ENCODE measurements around the gene RBM17.
"Not testable (repeated sequence)": the region's sequence is repeated elsewhere in the genome, so short reads cannot be mapped to it uniquely, and the experiment has no call there.

Gene RBM17

DNA sequence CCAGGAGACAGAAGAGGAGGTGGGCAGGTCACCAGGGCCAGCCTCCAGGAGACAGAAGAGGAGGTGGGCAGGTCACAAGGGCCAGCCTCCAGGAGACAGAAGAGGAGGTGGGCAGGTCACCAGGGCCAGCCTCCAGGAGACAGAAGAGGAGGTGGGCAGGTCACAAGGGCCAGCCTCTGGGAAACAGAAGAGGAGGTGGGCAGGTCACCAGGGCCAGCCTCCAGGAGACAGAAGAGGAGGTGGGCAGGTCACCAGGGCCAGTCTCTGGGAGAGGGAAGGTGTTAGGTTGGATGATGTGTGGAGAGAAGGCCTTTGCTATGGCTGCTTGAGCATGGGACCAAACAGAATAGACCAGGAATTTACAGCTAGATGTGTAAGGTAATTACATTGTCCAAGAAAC is 38.6 kb downstream of the RBM17 start:
- not testable (repeated sequence) for H3K36me3 Mint-ChIP-seq, H3K4me3 Mint-ChIP-seq, H3K27ac Mint-ChIP-seq, ATAC-seq, H3K9me3 Mint-ChIP-seq
- Mint-ChIP-seq H3K27me3 (peaks cover 55% of the 10 kb centered on the region), H3K4me1 (peaks cover 27% of the 10 kb centered on the region)

DNA sequence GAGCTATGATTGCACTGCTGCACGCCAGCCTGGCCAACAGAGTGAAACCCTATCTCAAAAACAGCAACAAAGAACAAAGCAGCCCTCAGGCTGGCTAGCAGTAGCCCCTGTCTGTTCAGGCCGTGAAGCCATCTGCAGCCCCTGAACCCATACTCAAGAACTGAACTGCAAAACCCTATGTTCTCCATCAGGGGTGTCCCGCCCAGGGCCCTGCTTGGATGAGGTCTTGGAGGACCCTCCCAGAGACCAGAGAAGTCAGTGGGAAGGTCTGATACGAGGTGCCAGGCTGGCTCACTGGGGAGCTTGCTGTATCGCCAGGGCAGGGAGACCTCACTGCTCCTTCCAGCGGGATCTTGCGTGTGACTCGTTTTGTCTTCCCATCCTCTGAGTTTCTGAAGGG is 39.3 kb downstream of the RBM17 start:
- peaks cover 55% of the 10 kb centered on the region for H3K27me3 Mint-ChIP-seq
- no peaks in the 10 kb centered on the region for H3K9me3 Mint-ChIP-seq
- H3K4me3 Mint-ChIP-seq: no peak overlapping the region
- no peak for ATAC-seq
- H3K27ac Mint-ChIP-seq: no peak overlapping the region
- no peaks in the 10 kb centered on the region for H3K36me3 Mint-ChIP-seq
- peaks cover 27% of the 10 kb centered on the region for H3K4me1 Mint-ChIP-seq

DNA sequence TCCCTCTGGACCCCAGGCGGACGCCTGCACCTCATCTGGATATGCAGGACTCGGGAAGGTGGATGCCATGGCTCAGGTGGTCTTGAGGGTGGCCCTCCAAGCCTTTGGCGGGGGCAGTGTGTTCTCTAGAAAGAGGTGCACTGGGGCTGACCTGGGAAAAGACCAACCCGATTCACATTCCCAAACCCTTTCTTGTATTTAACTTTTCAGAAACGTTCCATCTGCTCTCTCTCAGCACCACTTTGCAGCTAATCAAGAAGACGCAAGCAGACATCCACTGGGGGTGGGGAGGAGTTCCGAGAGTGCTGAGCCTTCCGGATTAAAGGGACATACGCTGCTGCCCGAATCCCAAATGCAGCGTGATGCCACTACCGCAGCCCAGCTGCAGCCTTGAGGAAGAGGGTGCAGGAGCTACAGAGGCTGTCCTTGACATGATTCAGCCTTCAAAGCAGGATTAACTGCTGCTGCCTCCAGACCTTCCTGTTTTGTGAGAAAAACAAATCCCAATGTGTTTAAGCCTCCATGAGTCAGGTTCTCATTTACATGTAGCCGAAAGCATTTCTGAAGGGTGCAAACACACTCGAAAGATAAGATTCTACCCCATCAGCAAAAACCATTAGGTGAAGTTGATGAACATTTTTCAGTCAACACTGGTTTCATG is 39.9 kb downstream of the RBM17 start:
- no peaks in the 10 kb centered on the region for H3K9me3 Mint-ChIP-seq
- H3K27ac Mint-ChIP-seq: no peak overlapping the region
- H3K27me3 Mint-ChIP-seq: peaks cover 55% of the 10 kb centered on the region
- no peak overlapping the region for H3K4me3 Mint-ChIP-seq
- no peak for ATAC-seq
- no peaks in the 10 kb centered on the region for H3K36me3 Mint-ChIP-seq
- H3K4me1 Mint-ChIP-seq: peaks cover 22% of the 10 kb centered on the region

DNA sequence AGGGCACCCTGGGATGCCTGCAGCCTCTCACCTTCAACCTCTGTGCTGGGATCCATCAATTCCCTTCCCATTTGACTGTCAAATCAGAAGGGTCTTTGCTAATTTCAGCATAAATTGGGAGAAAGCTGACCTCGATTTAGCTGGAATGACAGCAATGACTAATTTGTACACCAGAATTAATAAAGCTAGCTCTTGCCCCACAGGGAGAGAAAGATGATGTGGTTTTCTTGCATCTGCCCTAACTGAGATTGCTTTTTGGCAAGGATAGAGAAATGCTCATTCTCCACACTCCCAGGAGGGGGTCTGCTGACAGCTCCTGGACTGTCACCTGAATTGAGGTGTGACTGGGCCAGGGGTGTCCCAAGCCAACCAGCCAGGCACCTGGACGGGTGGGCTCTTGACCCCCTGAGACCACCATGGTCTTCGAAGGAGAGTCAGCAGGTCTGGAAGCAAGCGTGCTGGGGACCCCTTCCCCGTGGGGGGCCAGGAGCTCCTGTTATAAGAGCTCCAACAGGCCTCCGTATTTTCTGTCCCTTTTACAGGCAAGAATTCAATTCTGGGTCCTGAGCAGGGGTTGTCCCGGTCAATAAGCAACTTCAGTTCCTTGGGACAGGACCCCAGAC is 42.1 kb downstream of the RBM17 start:
- H3K36me3 Mint-ChIP-seq: no peaks in the 10 kb centered on the region
- H3K9me3 Mint-ChIP-seq: no peaks in the 10 kb centered on the region
- no peak overlapping the region for H3K4me3 Mint-ChIP-seq
- no peak overlapping the region for H3K27ac Mint-ChIP-seq
- peaks cover 57% of the 10 kb centered on the region for H3K27me3 Mint-ChIP-seq
- no peak for ATAC-seq
- peaks cover 35% of the 10 kb centered on the region for H3K4me1 Mint-ChIP-seq

DNA sequence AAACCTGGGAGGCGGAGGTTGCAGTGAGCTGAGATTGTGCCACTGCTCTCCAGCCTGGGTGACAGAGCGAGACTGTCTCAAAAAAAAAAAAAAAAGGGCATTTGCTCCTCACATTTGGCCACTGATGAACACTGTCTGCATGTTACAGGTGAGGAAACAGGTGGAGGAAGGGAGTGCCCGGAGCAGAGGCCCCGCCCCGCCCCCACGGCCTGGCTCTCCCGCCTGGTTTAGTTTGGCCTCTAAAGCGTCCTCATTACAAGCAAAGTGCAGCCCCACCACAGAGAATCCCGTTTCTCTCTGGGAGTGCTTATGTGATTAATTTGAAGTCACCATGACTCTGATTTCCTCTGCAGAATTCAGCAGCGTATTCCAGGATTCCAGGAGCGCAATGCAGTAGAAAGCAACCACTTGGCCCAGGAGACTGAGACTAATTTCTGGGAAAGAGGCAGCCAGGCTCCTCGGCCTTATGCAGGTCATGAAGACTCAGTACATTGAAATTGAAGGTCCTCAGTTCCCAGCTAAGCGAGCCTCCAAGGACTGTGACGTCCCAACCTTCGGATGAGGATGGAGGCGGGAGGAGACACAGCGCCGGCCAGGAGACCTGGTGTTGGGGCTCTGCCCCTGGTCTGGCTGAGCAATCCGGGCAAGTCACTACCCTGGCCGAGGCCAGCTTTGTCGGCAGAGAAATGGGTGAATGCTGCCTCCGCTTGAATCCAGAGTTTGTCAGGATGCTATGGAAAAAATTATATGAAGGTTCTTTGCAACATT is 44.7 kb downstream of the RBM17 start:
- Mint-ChIP-seq H3K4me1 (peaks cover 40% of the 10 kb centered on the region), H3K27me3 (peaks cover 39% of the 10 kb centered on the region), H3K4me3 (no peak overlapping the region)

DNA sequence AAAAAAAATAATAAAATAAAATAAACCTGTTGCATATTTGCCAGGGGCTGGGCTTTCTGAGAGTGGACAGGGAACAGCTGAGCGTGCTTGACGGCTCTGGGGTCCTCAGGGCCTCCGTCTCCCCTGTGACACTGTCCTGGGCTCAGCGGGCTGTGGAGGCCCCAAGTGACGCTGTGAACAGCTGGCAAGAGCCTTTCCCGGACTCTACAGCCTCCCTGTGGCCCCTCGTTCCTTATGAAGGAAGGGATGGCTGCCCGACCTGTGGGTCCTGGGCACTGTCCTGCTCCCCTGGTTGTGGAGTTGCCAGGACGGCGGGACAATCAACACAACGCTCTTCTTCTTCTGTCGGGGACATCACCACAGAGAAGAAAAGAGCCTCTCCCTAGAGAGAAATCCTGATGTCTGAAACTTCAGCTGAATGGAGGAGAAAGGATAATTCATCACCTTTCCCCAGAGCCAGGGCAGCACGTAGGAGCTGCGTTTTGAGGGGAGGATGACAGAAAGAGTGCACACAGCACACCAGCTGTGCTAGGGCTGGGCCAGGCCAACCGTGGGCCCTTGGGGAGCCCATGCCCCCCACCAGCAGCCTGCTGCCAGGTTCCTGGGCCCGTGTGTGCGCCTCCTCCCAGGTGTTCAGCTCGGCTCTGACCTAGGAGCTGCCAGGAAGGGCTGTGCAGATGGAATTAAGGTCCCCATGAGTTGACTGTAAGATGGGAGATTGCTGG is 45.4 kb downstream of the RBM17 start:
- no peak overlapping the region for H3K27ac Mint-ChIP-seq

More for the DNA sequence above, 44.7 kb downstream of the RBM17 start:
- H3K36me3 Mint-ChIP-seq: no peaks in the 10 kb centered on the region
- no peak for ATAC-seq
- H3K9me3 Mint-ChIP-seq: no peaks in the 10 kb centered on the region
- no peak overlapping the region for H3K27ac Mint-ChIP-seq

DNA sequence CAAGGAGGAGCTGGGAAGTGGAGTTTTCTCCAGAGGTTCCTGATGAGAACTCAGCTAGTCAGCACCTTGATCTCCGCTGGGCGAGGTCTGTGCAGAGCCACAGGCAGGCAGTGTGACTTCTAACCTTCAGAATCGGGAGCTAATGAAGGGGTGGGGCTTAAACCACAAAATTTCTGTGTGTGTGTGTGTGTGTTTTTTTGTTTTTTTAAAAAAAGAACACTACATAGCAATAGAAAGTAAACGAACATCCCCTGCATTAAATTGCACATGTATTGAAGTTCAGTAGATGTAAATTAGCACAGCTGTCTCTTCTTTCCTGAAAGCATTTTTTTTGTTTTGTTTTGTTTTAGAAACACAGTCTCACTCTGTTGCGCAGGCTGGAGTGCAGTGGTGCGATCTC is 46.2 kb downstream of the RBM17 start:
- Mint-ChIP-seq H3K4me3 (no peak overlapping the region), H3K27me3 (peaks cover 39% of the 10 kb centered on the region), H3K27ac (no peak overlapping the region), H3K9me3 (no peaks in the 10 kb centered on the region), H3K4me1 (peaks cover 40% of the 10 kb centered on the region), H3K36me3 (no peaks in the 10 kb centered on the region)
- ATAC-seq: peak; percentile 49

More for the DNA sequence above, 45.4 kb downstream of the RBM17 start:
- Mint-ChIP-seq H3K27me3 (peaks cover 39% of the 10 kb centered on the region), H3K9me3 (no peaks in the 10 kb centered on the region), H3K4me3 (no peak overlapping the region), H3K4me1 (peaks cover 40% of the 10 kb centered on the region), H3K36me3 (no peaks in the 10 kb centered on the region)
- ATAC-seq: no peak

DNA sequence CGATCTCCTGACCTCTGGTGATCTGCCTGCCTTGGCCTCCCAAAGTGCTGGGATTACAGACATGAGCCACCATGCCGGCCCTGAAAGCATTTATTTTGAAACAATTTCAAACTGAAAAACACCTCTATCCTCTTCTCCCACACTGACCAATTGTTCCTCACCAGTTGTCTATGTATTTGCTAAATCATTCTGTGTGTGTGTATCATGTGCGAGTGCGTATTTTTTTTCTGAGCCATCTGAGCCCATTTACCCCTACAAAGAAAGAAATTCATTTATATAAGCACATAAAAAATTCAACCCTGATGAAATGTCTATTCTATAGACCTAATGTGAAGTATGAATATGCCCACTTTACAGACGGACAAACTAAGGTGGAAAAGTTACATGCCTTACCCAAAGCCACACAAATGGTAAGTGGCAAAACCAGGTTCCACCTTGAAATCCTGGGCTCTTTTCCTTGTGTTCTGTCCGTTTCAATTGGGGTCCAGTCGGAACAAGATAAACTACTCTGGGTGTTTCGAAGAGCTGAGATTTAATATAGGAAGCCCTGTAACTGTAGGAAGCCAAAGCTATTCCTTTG is 46.8 kb downstream of the RBM17 start:
- no peaks in the 10 kb centered on the region for H3K9me3 Mint-ChIP-seq
- H3K27ac Mint-ChIP-seq: peak overlapping the region; percentile 76
- peaks cover 37% of the 10 kb centered on the region for H3K27me3 Mint-ChIP-seq
- no peak for ATAC-seq
- no peaks in the 10 kb centered on the region for H3K36me3 Mint-ChIP-seq
- H3K4me1 Mint-ChIP-seq: peaks cover 43% of the 10 kb centered on the region
- H3K4me3 Mint-ChIP-seq: no peak overlapping the region

DNA sequence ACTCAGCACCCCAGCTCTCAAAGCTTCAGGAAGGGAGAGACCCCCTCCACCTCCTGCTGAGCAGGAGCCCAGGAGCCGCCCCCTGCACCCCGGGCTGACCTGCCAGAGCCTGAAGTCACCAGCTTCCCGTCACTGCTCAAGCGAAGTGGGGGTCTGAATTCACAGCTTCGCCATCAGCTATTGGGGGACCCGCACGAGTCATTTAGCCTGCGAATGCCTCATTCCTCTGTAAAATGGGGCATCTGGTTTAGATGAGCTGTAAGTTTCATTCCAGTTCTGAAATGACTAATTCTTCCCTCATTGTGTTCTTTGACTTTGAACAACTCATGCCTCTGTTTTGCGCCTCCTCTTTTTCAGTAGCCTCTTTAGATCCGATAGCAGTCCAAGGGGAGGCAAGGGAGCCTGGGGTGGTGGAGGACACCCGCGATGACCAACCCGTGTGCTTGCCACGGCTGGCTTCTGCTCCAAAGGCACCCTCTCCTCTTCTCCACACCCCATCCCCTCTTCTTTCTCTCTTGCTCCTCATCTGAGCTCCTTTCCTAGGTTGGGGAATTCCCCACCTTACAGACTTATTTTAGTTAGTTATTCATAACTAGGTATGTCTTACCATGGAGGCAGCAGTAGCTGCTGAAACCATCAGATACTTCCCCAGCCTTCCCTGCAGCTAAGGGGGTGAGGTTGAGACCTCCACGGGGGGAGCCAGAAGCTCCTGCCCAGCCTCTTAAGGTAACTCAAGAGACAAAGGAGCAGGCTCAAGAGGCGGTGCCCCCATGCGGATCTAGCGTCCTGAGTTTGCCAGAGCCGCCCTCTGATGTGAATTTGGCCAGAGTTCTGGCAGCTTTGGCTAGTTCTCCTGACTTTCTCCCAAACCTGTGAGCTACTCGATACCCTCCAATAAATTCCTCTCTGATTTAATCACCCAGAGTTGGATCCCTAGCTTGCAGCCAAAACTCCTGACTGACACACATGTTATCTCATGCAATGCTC is 47.7 kb downstream of the RBM17 start:
- Mint-ChIP-seq H3K36me3 (no peaks in the 10 kb centered on the region), H3K9me3 (no peaks in the 10 kb centered on the region), H3K4me1 (peaks cover 51% of the 10 kb centered on the region), H3K27me3 (peaks cover 37% of the 10 kb centered on the region), H3K27ac (peak overlapping the region; percentile 76), H3K4me3 (peak overlapping the region; percentile 40)
- peak; percentile 69 for ATAC-seq

DNA sequence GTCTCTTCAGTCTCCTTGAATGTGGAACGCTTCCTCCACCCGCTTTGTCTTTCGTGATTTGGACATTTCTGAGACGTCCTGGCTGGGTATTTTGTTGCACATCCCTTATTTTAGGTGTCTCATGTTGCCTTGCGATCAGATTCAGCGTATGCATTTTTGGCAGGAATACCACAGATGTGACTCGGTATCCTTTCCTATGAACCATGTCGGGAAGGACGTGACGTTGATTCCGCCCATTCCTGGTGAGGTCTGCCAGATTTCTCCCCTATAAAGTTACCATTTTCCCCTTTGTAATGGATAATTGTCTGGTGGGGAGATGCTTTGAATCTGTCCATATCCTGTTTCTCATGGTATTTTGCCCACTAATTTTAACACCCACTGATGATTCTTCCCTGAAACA is 49.6 kb downstream of the RBM17 start:
- H3K9me3 Mint-ChIP-seq: no peaks in the 10 kb centered on the region
- ATAC-seq: no peak
- peaks cover 65% of the 10 kb centered on the region for H3K4me1 Mint-ChIP-seq
- H3K36me3 Mint-ChIP-seq: no peaks in the 10 kb centered on the region
- no peak overlapping the region for H3K27ac Mint-ChIP-seq
- no peak overlapping the region for H3K4me3 Mint-ChIP-seq
- H3K27me3 Mint-ChIP-seq: peaks cover 37% of the 10 kb centered on the region

DNA sequence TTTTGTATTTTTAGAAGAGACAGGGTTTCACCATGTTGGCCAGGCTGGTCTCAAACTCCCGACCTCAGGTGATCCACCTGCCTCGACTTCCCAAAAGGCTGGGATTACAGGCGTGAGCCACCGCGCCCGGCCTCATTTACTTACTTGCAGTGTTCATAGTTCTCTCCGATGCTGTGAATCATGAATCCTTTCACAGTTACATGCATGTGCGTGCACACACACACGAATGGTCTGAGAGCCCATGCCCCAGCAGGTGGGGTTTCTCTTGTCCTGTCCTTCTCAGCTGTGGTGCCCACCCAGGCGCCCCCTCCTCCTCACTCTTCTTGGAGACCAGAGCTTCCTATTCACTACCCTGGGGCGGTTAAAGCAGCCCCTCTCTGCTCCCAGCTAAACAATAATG is 50.6 kb downstream of the RBM17 start:
- no peak overlapping the region for H3K4me3 Mint-ChIP-seq
- no peak overlapping the region for H3K27ac Mint-ChIP-seq
- ATAC-seq: no peak
- no peaks in the 10 kb centered on the region for H3K36me3 Mint-ChIP-seq
- H3K9me3 Mint-ChIP-seq: no peaks in the 10 kb centered on the region
- H3K4me1 Mint-ChIP-seq: peaks cover 73% of the 10 kb centered on the region
- H3K27me3 Mint-ChIP-seq: peaks cover 29% of the 10 kb centered on the region

DNA sequence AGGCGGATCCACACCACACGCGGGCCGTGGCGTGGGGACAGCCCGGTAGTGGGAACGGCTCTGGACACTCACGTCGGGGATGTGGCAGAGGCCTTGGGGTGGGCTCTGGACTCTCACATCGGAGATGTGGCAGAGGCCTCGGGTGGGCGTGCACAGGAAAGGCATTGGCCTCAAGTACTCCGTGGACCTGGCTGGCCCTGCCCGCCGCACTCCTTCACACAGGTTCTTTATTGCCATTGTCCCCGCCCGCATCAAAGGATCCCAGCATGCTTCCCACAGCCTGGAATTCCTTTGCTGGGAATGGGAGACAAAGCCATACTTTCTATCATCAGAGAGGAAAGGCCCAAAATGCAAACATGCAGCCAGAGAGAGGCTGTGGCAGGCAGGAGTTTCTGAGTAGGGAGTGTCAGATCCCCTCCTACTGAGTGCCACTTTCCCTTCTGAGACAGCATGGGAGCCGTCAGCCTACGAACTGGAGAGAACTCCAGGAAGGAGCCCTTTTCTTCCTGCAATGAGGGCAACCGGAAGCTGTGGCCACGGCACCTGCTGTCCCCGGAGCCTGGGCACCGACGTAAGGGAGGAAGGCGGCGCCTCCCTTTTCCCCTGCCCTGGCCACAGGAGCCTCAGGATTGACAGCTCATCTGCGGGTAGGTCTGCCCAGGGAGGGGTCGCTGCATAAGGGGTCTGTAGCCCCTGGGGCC is 51.5 kb downstream of the RBM17 start:
- H3K4me3 Mint-ChIP-seq: peak overlapping the region; percentile 83
- no peak for ATAC-seq

DNA sequence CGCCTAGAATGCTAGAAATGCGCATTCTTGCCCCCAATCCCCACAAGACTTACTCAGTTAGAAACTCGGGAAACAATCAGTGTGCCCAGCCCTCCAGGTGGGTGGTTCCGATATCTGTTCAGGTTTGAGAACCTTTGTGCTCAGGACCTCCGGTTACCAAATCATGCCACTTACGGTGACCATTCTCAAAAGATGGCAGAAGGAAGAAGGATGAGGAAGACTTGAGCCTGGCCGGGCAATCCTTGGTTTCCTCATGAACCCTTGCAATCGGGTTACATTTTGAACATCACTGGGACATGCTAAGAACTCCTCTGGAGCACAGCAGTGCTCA is 52.1 kb downstream of the RBM17 start:
- Mint-ChIP-seq H3K27ac (peak overlapping the region; percentile 88), H3K9me3 (no peaks in the 10 kb centered on the region), H3K4me3 (peak overlapping the region; percentile 83), H3K27me3 (peaks cover 26% of the 10 kb centered on the region), H3K36me3 (no peaks in the 10 kb centered on the region), H3K4me1 (peaks cover 63% of the 10 kb centered on the region)
- no peak for ATAC-seq

More for the DNA sequence above, 51.5 kb downstream of the RBM17 start:
- Mint-ChIP-seq H3K27me3 (peaks cover 26% of the 10 kb centered on the region), H3K9me3 (no peaks in the 10 kb centered on the region), H3K4me1 (peaks cover 64% of the 10 kb centered on the region), H3K36me3 (no peaks in the 10 kb centered on the region), H3K27ac (peak overlapping the region; percentile 88)
